ENCODE data around the gene ZNF862. TPM values are rescaled to one million over a fixed set of nuclear protein-coding genes. Genes with fewer than 3 reads are reported as not detected.
"Not testable (repeated sequence)": the region's sequence is repeated elsewhere in the genome, so short reads cannot be mapped to it uniquely, and the experiment has no call there.

Gene ZNF862
- polyA plus RNA-seq, 1 donor from 2014 or later, result 4.3 TPM

DNA sequence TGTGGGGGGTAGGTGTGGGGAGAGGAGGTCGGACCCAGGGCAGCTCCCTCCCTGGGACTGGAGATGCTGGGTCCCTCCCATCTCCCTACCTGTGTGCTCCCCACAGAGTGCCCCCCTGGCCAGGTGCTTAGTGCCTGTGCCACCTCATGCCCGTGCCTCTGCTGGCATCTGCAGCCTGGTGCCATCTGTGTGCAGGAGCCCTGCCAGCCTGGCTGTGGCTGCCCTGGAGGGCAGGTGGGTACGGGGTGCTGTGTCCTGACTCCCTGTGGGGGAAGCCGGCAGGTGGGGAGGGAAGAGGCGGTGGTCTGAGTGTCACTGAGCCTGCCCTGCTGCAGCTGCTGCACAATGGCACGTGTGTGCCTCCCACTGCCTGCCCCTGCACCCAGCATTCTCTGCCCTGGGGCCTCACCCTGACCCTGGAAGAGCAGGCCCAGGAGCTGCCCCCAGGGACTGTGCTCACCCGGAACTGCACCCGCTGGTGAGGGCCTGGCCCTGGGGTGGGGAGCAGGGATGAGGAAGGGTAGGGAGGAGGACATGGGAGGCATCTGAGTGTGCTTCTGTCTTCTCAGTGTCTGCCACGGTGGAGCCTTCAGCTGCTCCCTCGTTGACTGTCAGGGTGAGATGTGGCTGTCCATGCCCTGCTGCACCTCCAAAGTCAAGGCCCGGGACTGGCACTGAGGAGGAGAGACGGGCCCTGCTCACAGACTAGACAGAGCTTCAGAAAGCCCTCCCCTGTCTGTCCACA is 11.7 kb upstream of the ZNF862 start:
- no peaks in the 10 kb centered on the region for H3K9me3 Mint-ChIP-seq
- H3K4me3 Mint-ChIP-seq, result no peak overlapping the region
- peaks cover 2% of the 10 kb centered on the region for H3K36me3 Mint-ChIP-seq
- H3K27me3 Mint-ChIP-seq, result peaks cover 6% of the 10 kb centered on the region
- peaks cover 0 to 3% (median 0%) of the 10 kb centered on the region in 3 donors for H3K4me1 Mint-ChIP-seq
- H3K27ac Mint-ChIP-seq, result no peak overlapping the region

DNA sequence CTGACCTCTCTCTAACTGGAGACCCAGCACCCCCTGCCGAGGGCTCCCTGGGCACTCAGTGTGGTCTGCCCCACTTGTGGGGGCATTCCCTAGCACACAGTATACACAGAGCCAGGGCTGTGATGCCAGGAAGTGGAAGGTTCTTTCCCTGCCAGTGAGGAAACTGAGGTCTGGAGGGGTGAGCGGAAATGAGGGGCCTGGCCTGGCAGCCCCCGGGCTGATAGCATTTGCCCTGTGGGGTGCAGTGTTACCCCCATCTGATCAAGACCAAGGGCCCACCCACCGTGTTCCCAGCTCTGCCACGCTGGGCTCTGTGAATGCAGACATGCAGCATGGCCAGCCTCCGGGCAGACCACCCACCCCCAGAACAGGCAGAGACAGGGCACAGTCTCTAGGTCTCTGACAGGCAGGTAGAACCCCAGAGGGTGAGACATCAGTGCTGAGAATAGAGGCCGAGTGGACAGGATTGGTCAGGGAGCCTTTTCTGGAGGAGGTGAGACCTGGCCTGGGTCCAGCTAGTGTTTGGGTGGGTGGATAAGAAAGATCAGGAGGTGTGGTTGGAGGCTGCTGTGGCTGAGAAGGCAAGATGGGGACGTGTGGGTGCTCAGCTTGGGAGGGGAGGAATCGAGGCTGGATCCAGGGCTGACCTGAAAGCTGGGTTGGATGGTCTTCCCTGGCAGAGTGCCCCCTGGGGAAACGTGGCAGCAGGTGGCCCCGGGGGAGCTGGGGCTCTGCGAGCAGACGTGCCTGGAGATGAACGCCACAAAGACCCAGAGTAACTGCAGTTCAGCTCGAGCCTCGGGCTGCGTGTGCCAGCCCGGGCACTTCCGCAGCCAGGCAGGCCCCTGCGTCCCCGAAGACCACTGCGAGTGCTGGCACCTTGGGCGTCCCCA is 10.8 kb upstream of the ZNF862 start:
- Mint-ChIP-seq H3K27me3 (peaks cover 10% of the 10 kb centered on the region), H3K4me3 (no peak overlapping the region), H3K27ac (peak overlapping the region in 1 of 3 donors; percentile 86), H3K36me3 (peaks cover 3% of the 10 kb centered on the region), H3K4me1 (peaks cover 0 to 3% (median 0%) of the 10 kb centered on the region in 3 donors), H3K9me3 (no peaks in the 10 kb centered on the region)

DNA sequence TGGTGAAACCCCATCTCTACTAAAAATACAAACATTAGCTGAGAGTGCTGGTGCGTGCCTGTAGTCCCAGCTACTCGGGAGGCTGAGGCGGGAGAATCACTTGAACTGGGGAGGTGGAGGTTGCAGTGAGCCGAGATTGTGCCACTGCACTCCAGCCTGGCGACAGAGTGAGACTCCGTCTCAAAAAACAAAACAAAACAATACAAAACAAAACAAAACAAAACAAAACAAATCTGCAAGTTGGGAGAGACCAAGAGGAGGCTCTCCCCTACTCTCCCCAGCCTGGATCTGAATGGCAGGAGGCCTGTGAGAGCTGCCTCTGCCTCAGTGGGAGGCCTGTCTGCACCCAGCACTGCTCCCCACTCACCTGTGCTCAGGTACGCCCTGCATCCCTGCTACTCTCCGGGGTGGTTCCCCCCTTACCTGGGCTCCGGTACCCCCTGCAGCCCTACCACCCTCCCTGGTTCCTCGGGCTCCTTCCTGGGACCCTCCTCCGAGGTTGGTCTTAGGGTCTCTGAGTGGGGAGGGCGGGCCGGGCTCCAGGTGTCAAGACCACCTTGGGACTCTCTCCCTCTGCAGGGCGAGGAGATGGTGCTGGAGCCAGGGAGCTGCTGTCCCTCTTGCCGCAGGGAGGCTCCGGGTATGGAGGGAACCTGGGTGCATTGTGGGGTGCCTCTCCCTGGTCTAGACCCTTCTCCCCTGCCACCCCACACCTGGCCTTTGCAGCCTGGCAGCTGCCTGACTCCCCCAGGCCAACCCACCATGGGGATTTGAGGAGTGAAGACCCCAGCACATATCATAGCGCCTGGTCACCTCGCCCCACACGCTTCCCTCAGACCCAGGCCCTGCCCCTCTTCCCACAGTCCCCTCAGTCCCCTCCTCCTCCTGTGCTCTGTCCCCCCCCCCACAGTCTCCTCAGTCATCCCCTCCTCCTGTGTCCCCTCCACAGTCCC is 9.5 kb upstream of the ZNF862 start:
- H3K36me3 Mint-ChIP-seq, result peaks cover 3% of the 10 kb centered on the region
- H3K27ac Mint-ChIP-seq, result peak overlapping the region in 1 of 3 donors; percentile 86
- no peaks in the 10 kb centered on the region for H3K9me3 Mint-ChIP-seq
- H3K27me3 Mint-ChIP-seq, result peaks cover 14% of the 10 kb centered on the region
- H3K4me1 Mint-ChIP-seq, result peaks cover 0 to 3% (median 0%) of the 10 kb centered on the region in 3 donors
- H3K4me3 Mint-ChIP-seq, result no peak overlapping the region

DNA sequence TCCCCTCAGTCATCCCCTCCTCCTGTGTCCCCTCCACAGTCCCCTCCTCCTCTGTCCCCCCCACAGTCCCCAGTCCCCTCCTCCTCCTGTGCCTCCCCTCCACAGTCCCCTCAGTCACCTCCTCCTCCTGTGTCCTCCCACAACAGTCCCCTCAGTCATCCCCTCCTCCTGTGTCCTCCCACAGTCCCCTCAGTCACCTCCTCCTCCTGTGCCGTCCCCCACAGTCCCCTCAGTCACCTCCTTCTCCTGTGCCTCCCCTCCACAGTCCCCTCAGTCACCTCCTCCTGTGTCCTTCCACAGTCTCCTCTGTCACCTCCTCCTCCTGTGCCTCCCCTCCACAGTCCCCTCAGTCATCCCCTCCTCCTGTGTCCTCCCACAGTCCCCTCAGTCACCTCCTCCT is 7.6 kb upstream of the ZNF862 start:
- peaks cover 19% of the 10 kb centered on the region for H3K27me3 Mint-ChIP-seq
- not testable (repeated sequence) for H3K36me3 Mint-ChIP-seq, H3K4me3 Mint-ChIP-seq, H3K9me3 Mint-ChIP-seq, H3K27ac Mint-ChIP-seq, H3K4me1 Mint-ChIP-seq

DNA sequence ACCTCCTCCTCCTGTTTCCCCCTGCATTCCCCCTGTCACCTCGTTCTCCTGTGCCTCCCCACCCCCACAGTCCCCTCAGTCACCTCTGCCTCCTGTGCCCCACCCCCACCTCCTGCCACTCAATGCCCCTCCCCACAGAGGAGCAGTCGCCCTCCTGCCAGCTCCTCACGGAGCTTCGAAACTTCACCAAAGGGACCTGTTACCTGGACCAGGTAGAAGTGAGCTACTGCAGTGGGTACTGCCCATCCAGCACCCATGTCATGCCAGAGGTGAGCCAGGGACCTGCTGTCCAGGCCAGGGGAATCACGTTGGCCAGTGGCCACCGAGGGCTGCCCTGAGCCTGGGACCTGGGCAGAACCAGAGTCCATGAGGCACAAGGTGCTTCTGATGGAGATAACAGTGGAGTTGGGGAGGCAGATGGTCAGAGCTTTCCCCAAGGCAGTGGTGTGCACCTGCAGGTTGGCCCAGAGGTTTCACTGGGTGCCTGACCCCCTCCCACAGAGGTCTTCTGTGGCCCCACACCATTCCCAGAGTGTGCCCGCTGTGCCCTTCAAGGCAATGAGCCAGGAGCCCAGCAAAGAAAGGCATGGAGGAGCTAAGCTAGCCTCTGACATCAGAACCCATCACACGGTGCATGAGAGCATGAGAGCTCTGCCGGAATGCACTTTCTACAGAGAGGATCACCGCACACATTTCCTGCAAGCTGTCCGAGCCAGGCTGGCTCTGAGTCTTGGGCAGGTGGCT is 7.0 kb upstream of the ZNF862 start:
- peaks cover 0 to 3% (median 0%) of the 10 kb centered on the region in 3 donors for H3K4me1 Mint-ChIP-seq
- peaks cover 19% of the 10 kb centered on the region for H3K27me3 Mint-ChIP-seq
- H3K36me3 Mint-ChIP-seq, result peaks cover 3% of the 10 kb centered on the region
- H3K9me3 Mint-ChIP-seq, result no peaks in the 10 kb centered on the region
- H3K27ac Mint-ChIP-seq, result no peak overlapping the region
- H3K4me3 Mint-ChIP-seq, result no peak overlapping the region

DNA sequence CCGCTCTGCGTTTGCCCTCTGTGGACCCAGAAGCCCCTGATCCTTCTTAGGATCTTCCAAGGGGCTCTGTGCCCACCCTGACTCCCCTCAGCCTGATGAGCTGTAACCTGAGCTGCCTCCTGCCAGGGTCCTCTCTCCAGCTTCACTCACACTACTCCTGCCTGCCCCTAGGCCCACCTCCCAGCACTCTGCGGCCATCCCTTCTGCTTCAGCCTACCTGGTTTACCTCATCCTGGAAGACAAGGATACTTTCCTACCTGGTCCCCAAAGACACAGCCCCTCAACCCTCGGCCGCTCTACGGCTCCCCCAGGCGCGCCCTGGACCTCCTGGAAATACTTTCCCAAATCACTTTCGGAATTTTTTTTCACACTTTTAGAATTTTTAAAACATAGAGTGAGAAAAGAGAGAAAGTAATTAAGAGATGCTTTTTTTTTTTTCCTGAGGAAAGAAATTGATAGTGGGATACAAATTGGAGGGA is 6.4 kb upstream of the ZNF862 start:
- no peak overlapping the region for H3K4me3 Mint-ChIP-seq
- H3K4me1 Mint-ChIP-seq, result peaks cover 0 to 3% (median 0%) of the 10 kb centered on the region in 3 donors
- no peak overlapping the region for H3K27ac Mint-ChIP-seq
- peaks cover 20% of the 10 kb centered on the region for H3K27me3 Mint-ChIP-seq
- H3K36me3 Mint-ChIP-seq, result peaks cover 3% of the 10 kb centered on the region
- no peaks in the 10 kb centered on the region for H3K9me3 Mint-ChIP-seq

DNA sequence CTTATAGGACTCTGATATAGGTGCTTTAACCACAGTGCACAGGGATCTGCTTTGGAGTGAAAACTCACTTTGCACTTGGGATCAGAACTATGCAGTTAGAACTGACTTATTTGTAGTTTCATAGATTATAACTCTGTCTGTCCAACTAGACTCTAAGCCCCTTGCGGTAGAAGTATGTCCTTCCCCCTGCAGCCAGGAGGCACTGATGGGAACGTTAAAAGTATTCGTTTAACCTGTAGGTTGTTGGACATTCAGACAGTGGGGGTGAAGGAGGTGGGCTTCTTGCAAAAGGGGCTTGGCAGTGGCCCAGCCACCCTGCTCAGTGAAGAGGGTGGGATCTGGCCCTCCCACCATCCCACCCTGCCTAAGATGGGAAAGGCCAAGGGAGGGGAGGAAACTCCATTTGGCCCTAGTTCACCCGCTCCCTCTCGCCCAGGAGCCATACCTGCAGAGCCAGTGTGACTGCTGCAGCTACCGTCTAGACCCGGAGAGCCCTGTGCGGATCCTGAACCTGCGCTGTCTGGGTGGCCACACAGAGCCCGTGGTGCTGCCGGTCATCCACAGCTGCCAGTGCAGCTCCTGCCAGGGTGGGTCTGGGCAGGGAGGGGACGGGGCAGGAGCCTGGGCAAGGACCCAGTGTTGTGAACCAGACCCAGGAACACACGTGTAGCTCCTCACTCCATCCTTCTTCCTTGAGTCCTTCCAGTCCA is 5.7 kb upstream of the ZNF862 start:
- Mint-ChIP-seq H3K4me1 (peaks cover 0 to 3% (median 0%) of the 10 kb centered on the region in 3 donors), H3K4me3 (no peak overlapping the region), H3K36me3 (peaks cover 3% of the 10 kb centered on the region), H3K9me3 (no peaks in the 10 kb centered on the region), H3K27ac (no peak overlapping the region), H3K27me3 (peaks cover 20% of the 10 kb centered on the region)

DNA sequence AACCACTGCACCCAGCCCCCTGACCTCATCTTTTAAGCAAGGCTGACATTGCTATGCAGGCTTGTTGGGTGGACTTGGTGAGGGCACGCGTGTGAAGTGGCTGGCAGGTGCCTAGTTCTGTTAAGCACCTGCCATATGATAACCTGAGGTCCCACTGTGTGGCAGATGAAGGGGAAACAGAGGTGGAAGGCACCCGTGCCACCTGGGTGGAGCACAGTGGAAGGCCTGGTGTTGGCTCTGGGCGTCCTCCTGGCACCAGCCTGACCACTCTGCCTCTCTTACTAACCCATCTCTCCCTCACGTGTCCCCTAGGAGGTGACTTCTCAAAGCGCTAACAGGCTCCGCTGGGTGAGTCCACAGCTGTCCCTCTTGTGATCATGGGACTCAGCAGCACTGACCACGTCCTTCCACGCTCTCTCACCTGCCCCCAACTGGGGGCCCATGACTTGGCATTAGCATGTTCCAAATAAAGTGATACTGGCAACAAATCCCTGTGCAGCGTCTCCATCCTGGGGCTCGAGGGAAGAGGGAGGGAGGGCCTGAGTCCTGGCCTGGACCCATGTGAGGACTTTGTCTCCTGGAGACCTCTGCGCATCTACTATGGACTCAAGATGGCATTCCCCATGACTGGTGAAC is 4.6 kb upstream of the ZNF862 start:
- Mint-ChIP-seq H3K4me1 (peaks cover 5 to 8% (median 7%) of the 10 kb centered on the region in 3 donors), H3K9me3 (no peaks in the 10 kb centered on the region), H3K4me3 (no peak overlapping the region), H3K36me3 (peaks cover 2% of the 10 kb centered on the region), H3K27me3 (peaks cover 18% of the 10 kb centered on the region), H3K27ac (no peak overlapping the region)

DNA sequence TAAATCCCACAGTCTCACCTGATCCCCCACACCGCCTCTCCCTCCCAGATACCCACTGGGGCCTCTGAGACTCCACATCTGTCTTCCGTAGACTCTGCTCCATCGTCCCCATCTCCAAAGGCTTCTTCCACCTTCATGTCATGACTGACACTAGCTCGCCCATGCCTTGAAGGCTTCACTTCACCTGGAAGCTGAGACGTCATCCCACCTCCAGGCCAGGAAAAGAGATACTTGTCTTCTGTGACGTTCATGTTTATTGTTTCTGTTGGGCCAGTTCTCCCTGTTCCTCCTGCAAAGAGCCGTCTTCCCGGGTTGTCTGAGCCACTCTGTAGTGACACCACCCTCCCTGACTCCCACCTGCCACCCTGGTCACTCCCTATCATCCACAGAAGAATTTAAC is 3.6 kb upstream of the ZNF862 start:
- peaks cover 13 to 16% (median 13%) of the 10 kb centered on the region in 3 donors for H3K4me1 Mint-ChIP-seq
- H3K4me3 Mint-ChIP-seq, result no peak overlapping the region
- peaks cover 18% of the 10 kb centered on the region for H3K27me3 Mint-ChIP-seq
- peaks cover 2% of the 10 kb centered on the region for H3K36me3 Mint-ChIP-seq
- H3K27ac Mint-ChIP-seq, result no peak overlapping the region
- H3K9me3 Mint-ChIP-seq, result no peaks in the 10 kb centered on the region

DNA sequence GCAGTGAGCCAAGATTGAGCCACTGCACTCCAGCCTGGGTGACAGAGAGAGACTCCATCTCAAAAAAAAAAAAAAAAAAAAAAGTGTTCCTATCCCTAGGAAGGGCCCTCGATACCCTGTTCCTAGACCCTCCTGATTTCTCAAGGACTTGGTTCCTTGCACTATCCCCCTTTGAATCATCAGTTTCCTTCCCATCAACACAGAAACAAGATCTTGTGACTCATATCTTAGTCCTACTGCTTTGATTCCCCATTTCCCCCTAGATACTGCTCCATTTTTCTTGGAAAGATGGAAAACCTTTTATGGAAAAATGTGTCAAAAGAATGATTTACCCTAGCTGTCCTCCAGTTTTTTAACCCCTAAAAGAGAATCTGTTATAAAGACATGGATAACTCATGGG is 1.7 kb upstream of the ZNF862 start:
- Mint-ChIP-seq H3K9me3 (no peaks in the 10 kb centered on the region), H3K4me1 (peaks cover 19 to 21% (median 21%) of the 10 kb centered on the region in 3 donors), H3K27ac (no peak overlapping the region), H3K27me3 (peaks cover 14% of the 10 kb centered on the region), H3K4me3 (peak overlapping the region in 1 of 4 donors; percentile 13), H3K36me3 (peaks cover 2% of the 10 kb centered on the region)

DNA sequence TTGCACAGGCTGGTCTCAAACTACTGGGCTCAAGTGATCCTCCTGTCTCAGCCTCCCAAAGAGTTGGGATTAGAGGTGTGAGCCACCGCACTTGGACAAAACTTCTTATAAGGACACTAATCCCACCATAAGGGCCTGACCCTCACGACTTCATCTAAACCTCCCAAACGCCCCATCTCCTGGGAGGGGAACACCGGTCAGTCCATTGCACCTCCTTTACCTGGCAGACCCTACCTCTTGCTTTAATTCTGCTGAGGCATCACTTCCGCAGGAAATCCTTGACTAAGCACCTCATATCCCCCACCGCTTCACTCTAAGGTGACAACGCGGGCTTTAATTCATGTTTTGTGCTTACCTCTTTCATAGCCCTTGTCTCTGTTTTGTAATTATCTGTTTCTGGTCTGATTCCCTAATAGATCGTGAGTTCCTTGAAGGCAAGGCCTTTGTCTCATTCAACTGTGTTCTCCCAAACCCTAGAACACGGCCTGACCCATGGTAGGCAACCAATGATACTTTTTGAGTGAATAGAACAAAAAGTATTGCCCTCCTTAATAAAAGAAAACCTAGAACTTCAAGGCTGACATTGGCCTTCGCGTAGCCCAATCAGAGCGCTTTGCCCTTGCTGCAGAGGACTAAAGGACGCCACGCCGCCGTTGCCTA is 481 bp upstream of the ZNF862 start:
- Mint-ChIP-seq H3K4me3 (peak overlapping the region; percentile 90 to 96 (median 94)), H3K36me3 (no peaks in the 10 kb centered on the region), H3K27me3 (peaks cover 10% of the 10 kb centered on the region), H3K9me3 (no peaks in the 10 kb centered on the region), H3K27ac (peak overlapping the region; percentile 59 to 85 (median 72)), H3K4me1 (peaks cover 19 to 25% (median 21%) of the 10 kb centered on the region in 3 donors)

DNA sequence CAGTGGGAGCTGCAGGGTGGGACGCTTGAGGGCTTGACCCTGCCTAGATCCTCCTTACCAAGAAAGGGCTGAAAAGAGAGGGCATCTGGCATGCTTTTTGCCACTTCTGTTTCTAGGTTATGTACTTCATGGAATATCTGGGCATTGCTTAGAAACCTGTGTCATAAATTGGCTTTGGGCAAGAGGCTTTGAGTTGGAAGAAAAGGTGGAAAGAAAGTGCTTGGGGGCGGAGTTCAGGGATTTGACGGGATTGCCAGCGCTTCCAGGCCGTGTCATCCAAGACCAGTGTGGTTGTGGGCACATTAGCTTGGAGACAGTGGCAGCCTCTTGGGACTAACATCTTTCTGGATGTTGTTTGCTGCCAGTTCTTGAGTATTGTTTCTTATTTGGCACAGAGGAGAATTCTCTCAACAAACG is 825 bp downstream of the ZNF862 start:
- Mint-ChIP-seq H3K27me3 (peaks cover 3% of the 10 kb centered on the region), H3K4me1 (peaks cover 19 to 25% (median 21%) of the 10 kb centered on the region in 3 donors)

More for the DNA sequence above, 825 bp downstream of the ZNF862 start:
- Mint-ChIP-seq H3K27ac (peak overlapping the region in 2 of 3 donors; percentile 18 to 68), H3K9me3 (no peaks in the 10 kb centered on the region), H3K36me3 (no peaks in the 10 kb centered on the region), H3K4me3 (peak overlapping the region; percentile 78 to 96 (median 90))

Measured in IgD-negative memory B cell (primary cell).